HL-60 (cell line): ENCODE measurements around the gene CTSK.
"Not testable (repeated sequence)": the region's sequence is repeated elsewhere in the genome, so short reads cannot be mapped to it uniquely, and the experiment has no call there.

ENCODE experiments used
- DNase-seq, 2 experiments: peaks; one replicate each; pipeline ENCODE4 v3.0.0-alpha.2; 2010 to 2020; ENCODE audit warnings: low read depth in 1 of 2, low spot score in 1 of 2
- H3K27ac ChIP-seq: fragments of 250-450 bp; sonication (Bioruptor Pico); replicated peaks from 2 replicates; pipeline ENCODE4 v1.5.1; 2020; ENCODE audit warnings: mild to moderate bottlenecking, moderate library complexity
- H3K27me3 ChIP-seq: fragments of 250-450 bp; sonication (Bioruptor Pico); 2 replicates; pipeline ENCODE4 v1.5.1; 2021; ENCODE audit warnings: mild to moderate bottlenecking, moderate library complexity; ENCODE audit not compliant: insufficient read depth, poor library complexity, severe bottlenecking
- H3K4me3 ChIP-seq: replicated peaks from 2 replicates; pipeline ENCODE4 v1.5.1; 2011; ENCODE audit warnings: mild to moderate bottlenecking, control low read depth, low read length; ENCODE audit not compliant: insufficient read depth
- GABPA ChIP-seq: IDR thresholded peaks from 2 replicates; pipeline ENCODE4 v1.6.1; 2012; ENCODE audit warnings: low read depth
- POLR2AphosphoS5 ChIP-seq: IDR thresholded peaks from 2 replicates; pipeline ENCODE4 v1.6.1; 2012; ENCODE audit warnings: low read depth
- SPI1 ChIP-seq: IDR thresholded peaks from 2 replicates; pipeline ENCODE4 v1.6.1; 2012; ENCODE audit warnings: low read depth, mild to moderate bottlenecking, borderline replicate concordance
- TF ChIP-seq, protein P1 (sequence below): IDR thresholded peaks from one replicate; pipeline ENCODE4 v1.5.1; 2011; ENCODE audit warnings: low read length, control low read depth, inconsistent platforms; ENCODE audit not compliant: insufficient read depth
- TF ChIP-seq, protein P2 (sequence below): IDR thresholded peaks from 2 replicates; pipeline ENCODE4 v1.6.1; 2012; ENCODE audit warnings: low read depth; ENCODE audit not compliant: insufficient replicate concordance

Gene CTSK

DNA sequence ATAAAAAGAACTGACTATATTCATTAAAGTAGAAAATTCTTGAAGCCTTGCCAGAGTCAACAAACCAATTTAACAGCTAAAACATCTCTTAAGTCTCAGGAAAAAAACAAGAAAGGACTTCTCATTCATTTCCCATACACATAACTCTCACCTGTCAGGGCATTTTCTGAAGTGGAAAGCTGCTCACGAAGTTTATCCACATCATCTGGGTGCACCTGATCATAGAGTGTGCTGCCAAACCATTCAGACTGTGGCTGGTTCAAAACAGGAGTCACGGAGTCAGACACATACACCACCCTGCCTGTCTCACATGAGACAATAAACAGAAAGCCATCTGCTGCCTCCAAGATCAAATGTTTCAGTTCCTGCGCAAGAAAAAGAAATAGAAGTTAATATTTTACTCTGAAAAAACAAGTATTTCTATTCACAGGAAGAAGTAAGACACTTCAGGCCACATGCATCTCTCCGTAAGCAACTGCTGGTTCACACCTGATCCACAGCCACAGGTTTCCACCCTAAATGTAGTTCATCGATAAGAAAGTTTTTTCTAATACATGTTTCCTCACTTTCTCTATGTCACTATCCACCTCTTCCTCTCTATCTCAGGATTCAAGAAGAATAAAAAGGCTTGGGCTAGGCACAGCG, 28.2 kb upstream of the CTSK start:
- Histone ChIP-seq H3K27me3 (no peaks in the 10 kb centered on the region), H3K4me3 (no peak overlapping the region), H3K27ac (no peak overlapping the region)
- TF ChIP-seq POLR2AphosphoS5 (no peak), GABPA (no peak)
- TF ChIP-seq, protein P1, sequence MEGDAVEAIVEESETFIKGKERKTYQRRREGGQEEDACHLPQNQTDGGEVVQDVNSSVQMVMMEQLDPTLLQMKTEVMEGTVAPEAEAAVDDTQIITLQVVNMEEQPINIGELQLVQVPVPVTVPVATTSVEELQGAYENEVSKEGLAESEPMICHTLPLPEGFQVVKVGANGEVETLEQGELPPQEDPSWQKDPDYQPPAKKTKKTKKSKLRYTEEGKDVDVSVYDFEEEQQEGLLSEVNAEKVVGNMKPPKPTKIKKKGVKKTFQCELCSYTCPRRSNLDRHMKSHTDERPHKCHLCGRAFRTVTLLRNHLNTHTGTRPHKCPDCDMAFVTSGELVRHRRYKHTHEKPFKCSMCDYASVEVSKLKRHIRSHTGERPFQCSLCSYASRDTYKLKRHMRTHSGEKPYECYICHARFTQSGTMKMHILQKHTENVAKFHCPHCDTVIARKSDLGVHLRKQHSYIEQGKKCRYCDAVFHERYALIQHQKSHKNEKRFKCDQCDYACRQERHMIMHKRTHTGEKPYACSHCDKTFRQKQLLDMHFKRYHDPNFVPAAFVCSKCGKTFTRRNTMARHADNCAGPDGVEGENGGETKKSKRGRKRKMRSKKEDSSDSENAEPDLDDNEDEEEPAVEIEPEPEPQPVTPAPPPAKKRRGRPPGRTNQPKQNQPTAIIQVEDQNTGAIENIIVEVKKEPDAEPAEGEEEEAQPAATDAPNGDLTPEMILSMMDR, result no peak
- DNase-seq, result no peak

DNA sequence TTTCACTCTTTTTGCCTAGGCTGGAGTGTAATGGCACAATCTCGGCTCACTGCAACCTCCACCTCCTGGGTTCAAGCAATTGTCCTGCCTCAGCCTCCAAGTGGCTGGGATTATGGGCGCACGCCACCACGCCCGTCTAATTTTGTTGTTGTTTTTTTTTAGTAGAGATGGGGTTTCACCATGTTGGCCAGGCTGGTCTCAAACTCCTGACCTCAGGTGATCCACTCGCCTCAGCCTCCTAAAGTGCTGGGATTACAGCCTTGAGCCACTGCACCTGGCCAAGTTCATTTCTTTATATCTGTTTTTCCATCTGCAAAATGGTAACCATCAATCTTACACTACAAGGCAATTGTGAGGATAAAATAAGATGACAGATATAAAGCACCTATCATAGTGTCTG, 25.9 kb upstream of the CTSK start:
- H3K4me3 ChIP-seq, H3K27me3 ChIP-seq, DNase-seq, H3K27ac ChIP-seq: not testable (repeated sequence)

DNA sequence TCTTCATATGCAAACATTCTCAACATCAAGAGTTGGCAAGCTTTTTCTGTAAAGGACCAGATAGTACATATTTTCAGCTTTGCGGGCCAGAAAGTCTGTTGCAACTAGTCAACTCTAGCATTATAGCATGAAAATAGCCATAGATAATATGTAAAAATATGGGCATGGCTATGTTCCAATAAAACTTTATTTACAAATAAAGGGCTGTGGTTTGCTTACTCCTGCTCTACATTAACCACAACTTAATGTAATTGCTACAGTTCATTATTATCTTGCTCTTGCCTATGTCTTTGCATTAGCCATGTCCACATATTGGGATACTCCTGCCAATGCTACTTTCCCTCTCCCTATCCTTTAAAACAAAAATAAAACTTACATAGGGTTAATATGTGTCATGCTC, 24.5 kb upstream of the CTSK start:
- no peaks in the 10 kb centered on the region for H3K27me3 ChIP-seq
- no peak overlapping the region for H3K27ac ChIP-seq
- no peak for DNase-seq
- H3K4me3 ChIP-seq, result no peak overlapping the region
- no peak for TF ChIP-seq POLR2AphosphoS5
- TF ChIP-seq, protein P1, result no peak
- TF ChIP-seq, protein P2, sequence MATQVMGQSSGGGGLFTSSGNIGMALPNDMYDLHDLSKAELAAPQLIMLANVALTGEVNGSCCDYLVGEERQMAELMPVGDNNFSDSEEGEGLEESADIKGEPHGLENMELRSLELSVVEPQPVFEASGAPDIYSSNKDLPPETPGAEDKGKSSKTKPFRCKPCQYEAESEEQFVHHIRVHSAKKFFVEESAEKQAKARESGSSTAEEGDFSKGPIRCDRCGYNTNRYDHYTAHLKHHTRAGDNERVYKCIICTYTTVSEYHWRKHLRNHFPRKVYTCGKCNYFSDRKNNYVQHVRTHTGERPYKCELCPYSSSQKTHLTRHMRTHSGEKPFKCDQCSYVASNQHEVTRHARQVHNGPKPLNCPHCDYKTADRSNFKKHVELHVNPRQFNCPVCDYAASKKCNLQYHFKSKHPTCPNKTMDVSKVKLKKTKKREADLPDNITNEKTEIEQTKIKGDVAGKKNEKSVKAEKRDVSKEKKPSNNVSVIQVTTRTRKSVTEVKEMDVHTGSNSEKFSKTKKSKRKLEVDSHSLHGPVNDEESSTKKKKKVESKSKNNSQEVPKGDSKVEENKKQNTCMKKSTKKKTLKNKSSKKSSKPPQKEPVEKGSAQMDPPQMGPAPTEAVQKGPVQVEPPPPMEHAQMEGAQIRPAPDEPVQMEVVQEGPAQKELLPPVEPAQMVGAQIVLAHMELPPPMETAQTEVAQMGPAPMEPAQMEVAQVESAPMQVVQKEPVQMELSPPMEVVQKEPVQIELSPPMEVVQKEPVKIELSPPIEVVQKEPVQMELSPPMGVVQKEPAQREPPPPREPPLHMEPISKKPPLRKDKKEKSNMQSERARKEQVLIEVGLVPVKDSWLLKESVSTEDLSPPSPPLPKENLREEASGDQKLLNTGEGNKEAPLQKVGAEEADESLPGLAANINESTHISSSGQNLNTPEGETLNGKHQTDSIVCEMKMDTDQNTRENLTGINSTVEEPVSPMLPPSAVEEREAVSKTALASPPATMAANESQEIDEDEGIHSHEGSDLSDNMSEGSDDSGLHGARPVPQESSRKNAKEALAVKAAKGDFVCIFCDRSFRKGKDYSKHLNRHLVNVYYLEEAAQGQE, result no peak
- TF ChIP-seq SPI1, result no peak
- no peak for TF ChIP-seq GABPA

DNA sequence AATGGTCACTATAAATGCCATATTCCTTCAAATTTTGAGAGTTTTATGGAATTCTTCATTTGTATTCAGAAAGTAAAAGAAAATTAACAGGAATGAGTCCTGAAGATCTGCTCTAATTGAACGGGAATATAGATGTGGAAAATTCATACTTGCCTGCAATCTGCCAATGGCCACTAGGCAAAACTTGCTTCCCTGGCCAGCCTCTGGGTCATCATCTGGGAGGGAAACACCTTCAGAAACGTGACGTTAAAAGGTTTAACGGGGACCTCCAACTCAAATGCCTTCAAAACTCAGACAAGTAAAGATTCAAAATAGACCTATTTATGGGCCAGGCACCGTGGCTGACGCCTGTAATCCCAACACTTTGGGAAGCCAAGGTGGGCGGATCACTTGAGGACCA, 21.7 kb upstream of the CTSK start:
- DNase-seq, result no peak
- Histone ChIP-seq H3K27me3 (no peaks in the 10 kb centered on the region), H3K27ac (no peak overlapping the region), H3K4me3 (no peak overlapping the region)
- TF ChIP-seq, protein P1, result no peak
- TF ChIP-seq SPI1, result no peak
- TF ChIP-seq, protein P2, result no peak
- no peak for TF ChIP-seq POLR2AphosphoS5
